Stimulated activated CD8-positive, alpha-beta memory T cell treated with anti-CD3 and anti-CD28 coated beads, Interleukin-12 subunit alpha, Interleukin-12 subunit beta, amount 100 ng/mL, for 24 hours (primary cell): ENCODE measurements around the gene HSD17B8.

Experiments used
- DNase-seq: peaks from one replicate; pipeline ENCODE4 v3.0.0-alpha.2; 2020; ENCODE audit errors: extremely low read depth

The HSD17B8 gene

GRCh38 chr6:33191383-33192104, 12.9 kb upstream of the HSD17B8 start:
- DNase-seq: no peak

GRCh38 chr6:33192105-33192646, 12.3 kb upstream of the HSD17B8 start, which contains the start of gene COL11A2:
Gene COL11A2, minus strand, starts transcription at chr6:33192467. Its CDS starts 227 bp downstream, at chr6:33192240.
- DNase-seq: no peak

- no peak for DNase-seq
These were observed 11.5 kb upstream of the HSD17B8 start for GRCh38 chr6:33192671-33193602.

DNA sequence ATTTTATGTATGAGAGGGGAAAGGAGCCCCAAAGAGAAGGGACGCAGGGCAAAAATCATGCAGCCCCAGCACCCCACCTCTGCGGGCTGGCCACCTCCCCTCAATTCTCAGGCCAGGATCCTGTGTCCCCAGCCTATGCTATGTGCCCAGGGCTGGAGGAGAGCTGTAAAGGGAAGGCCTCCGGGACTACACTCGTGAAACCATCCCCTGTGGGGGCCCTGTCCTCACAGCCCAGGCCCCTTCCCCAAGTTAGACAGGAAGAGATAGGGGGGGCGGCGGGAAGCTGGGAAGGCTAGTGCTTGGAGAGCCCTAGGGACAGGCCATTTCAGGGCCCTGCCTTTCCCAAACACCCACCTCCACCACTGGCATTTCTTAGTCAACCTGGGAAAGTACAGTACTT, 10.8 kb upstream of the HSD17B8 start:
- DNase-seq: no peak

GRCh38 chr6:33194431-33194979, 9.9 kb upstream of the HSD17B8 start:
- no peak for DNase-seq

DNA sequence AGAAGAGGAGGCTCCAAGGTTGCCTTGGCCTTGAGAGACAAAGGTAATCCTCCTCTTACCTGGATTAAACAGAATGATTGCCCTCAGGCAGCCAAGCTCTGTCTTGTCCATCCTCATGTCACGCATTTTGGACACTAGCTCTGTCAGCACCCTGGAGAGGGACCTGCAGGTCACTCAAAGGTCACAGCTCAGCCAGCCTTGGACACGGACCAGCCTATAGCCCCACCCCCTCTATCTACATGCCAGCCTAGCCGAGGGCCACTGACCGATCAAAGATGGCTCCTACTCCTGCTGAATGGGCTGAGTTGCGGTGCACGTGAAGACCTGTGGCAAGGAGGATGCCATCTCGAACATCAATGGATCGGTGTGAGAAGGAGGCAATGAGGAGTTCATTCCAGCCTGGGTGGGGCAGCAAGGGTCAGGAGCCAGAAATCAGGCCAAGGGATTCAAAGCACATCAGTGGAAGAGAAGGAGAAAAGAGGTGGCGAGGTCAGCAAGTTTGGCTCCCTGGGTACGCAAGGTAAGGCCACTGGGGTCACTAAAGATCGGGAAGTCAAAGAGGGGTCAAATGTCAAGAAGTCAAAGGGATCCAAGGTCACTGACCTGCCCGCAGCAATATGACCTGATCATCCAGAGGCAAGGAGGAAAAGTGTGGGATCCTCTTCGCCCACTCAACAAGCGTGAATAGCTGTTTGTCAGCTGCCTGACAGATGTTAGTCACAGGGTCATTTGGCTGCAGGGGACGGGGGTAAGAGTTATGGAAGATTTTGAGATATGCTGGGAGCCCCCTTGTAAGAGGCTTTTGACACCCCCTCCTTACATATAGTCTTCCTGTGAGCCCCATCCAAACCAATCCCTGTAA, 8.9 kb upstream of the HSD17B8 start:
- no peak for DNase-seq

DNA sequence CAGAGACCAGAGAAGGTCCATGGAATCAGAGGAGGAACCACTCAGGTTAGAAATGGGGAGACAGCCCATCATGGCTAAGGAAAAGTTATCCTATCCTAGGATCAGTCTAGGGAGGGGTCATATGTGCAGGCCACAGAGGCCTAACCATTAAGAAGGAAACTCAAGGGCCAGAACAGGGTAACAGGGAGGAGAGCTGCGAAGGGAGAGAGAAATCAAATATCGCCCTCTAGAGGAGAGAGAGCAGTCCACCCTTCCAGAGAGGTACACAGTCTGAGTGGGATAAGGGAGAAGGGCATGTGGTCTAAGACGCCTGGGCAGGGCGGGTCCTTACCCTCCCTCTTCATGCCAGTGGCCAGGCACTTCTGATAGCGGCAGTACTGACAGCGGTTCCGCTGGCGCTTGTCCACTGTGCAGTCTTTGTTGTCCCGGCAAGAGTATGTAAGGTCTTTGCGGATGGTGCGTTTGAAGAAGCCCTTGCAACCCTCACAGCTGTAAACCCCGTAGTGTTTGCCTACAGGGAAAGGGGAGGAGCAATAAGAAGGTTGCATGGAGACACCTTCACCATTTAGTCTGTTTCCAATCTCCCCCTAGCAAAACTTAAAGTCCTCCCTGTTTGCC, 6.9 kb upstream of the HSD17B8 start:
- no peak for DNase-seq

- DNase-seq: no peak
These were observed 6.1 kb upstream of the HSD17B8 start for GRCh38 chr6:33198159-33198852.

DNA sequence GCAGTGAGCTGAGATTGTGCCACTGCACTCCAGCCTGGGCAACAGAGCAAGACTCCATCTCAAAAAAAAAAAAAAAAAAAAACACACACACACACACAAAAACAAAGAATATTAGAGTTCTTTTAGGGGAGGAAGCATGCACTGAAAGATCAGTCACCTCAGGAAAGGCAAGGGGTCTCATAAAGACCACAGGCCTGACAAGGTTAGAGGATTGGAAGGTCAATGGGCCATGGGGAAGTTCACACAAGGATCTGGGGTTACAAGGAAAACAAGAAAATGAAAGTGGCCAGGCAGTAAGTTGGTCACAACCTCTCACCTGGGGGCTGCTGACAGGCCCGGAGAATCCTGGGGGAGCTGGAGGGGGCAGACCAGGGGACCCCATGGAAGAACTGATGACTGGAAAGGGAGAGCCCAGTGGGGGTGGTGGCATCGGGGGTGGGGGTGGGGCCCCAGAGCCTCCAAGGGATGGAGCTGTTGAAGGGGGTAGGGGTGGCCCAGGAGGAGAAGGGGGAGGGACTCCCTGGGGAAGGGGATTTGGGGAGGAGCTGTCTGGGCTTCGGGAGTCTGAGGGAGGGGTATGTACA, 5.5 kb upstream of the HSD17B8 start:
- no peak for DNase-seq

GRCh38 chr6:33199687-33200218, 4.7 kb upstream of the HSD17B8 start:
- DNase-seq: peak; percentile 49

GRCh38 chr6:33200219-33201146, 4.0 kb upstream of the HSD17B8 start, which contains the start of the genes RXRB and SLC39A7:
Gene RXRB, minus strand, starts transcription at chr6:33200665. Its CDS starts 189 bp downstream, at chr6:33200476.
Gene SLC39A7, plus strand, starts transcription at chr6:33200867. Its CDS starts 379 bp downstream, at chr6:33201246.
- peak; percentile 98 for DNase-seq

DNA sequence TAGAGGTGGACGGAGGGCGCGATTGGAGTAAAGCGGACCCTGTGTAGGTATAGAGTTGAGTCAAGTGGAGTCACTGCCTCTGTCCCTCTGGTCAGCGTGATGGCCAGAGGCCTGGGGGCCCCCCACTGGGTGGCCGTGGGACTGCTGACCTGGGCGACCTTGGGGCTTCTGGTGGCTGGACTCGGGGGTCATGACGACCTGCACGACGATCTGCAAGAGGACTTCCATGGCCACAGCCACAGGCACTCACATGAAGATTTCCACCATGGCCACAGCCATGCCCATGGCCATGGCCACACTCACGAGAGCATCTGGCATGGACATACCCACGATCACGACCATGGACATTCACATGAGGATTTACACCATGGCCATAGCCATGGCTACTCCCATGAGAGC, 3.3 kb upstream of the HSD17B8 start:
- DNase-seq: no peak

GRCh38 chr6:33201935-33202334, 2.5 kb upstream of the HSD17B8 start:
- no peak for DNase-seq

- DNase-seq: no peak
These were observed 1.7 kb upstream of the HSD17B8 start for GRCh38 chr6:33202799-33203198.

DNA sequence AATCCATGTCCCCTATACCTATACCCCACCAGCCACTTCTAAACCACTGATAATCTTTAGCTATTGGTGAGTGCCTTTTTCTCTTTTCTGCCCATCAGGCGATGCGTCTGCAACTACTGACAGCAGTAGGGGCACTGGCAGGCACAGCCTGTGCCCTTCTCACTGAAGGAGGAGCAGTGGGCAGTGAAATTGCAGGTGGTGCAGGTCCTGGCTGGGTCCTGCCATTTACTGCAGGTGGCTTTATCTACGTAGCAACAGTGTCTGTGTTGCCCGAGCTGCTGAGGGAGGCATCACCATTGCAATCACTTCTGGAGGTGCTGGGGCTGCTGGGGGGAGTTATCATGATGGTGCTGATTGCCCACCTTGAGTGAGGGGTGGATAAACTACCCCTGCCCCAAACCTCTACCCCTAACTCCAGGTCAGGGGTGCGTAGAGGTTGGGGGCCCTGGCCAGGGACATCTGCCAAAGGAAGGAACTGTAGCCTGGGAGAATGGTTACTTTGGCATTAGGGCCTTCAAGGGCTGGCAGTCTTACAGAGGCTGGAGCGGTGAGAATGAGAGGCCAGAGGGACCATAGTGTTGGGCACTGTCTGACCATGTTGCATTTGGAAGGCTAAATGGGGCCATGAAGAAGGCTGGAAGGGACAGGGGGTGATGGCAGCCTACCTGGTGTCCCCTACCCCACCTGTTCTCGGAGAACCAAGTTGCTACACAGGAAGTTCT, 851 bp upstream of the HSD17B8 start:
- no peak for DNase-seq

GRCh38 chr6:33204165-33204414, 365 bp upstream of the HSD17B8 start:
- DNase-seq: no peak

DNA sequence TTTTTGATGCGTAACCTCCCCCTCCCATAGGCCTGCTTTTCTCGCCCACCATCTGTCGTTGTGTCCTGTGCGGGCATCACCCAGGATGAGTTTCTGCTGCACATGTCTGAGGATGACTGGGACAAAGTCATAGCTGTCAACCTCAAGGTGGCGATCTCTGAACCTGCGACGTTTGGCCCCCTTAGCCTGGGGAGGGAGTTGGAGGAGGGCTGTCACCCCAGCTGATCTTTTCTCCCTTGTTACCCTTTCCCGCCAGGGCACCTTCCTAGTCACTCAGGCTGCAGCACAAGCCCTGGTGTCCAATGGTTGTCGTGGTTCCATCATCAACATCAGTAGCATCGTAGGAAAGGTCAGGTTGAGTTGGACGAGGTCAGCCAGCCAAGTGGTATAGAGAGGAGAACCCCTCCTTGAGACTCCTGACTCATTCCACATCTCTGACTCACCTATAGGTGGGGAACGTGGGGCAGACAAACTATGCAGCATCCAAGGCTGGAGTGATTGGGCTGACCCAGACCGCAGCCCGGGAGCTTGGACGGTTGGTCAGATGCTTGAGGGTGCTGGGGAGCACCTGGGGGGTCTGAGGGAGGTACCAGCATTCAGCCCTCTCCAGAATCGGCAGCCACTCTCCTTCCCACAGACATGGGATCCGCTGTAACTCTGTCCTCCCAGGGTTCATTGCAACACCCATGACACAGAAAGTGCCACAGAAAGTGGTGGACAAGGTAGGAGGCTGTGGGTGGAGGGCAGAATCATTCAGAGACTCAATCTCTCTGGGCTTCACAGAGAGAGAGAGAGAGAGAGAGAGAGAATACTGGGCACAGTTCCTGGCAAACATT, 954 bp downstream of the HSD17B8 start:
- no peak for DNase-seq
